NCI-H187 (cell line): ENCODE measurements around the gene KCNK10.
A peak's percentile ranks its signal among the peaks of the same experiment; 100 is the strongest.

ENCODE experiments used
- DNase-seq, 2 experiments: peaks; one replicate each; lab custom pipeline; 2025; lab: John Stamatoyannopoulos, UW

The KCNK10 gene

DNA sequence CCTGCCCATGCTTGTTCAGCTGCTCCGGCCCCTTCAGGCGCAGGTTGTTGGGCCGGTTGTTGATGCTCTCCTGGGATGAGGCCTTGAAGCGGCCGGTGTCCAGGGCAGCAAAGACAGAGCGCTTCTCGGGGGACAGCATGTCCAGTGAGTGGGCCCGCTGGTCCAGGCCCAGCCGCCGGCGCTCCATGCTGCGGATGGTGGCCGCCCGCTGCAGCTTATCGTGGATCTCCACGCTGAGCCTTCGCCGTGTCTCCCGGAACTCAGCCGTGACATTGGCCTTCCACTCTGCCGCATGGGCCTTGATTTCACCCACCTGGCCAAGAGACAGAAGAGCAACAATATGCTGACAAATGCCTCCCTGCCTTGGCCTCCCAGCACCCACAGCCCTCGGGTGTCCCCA is 137.2 kb downstream of the KCNK10 start:
- DNase-seq: no peak

DNA sequence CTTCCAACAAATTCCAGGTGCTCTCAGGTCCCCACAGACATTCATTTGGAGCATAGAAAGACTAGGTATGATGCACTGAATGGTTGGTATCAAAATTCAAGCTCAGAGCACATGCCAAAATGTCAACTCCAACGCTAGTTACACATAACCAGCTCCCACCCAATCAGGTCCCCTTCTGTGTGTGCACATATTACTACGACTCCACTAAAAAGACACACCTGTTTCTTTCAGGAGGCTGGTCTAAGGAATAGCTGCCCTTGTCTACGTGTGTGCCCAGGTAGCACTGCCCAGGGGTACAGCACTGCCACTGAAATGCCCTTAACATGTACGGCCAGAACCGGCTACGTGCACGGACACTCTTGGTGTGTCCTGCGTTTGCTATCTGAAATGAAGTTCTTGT is 138.1 kb downstream of the KCNK10 start:
- no peak for DNase-seq

DNA sequence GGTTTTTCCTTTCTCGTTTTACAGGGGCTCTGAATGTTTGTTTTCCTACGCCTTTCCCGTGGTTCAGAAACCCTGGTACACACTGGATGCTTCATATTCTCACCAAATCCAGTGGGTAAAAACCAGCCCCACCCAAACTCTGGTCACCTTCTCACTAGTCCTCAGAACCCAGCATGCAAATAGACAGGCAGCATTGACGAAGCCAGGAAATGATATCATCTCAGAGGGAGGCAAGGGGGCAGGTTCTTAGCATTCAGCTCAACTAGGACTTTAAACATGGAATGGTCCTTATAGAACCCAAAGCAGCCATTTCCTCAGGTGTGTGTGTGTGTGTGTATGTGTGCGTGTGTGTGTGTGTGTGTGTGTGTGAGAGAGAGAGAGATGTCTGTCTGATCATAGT is 142.0 kb downstream of the KCNK10 start:
- no peak for DNase-seq

DNA sequence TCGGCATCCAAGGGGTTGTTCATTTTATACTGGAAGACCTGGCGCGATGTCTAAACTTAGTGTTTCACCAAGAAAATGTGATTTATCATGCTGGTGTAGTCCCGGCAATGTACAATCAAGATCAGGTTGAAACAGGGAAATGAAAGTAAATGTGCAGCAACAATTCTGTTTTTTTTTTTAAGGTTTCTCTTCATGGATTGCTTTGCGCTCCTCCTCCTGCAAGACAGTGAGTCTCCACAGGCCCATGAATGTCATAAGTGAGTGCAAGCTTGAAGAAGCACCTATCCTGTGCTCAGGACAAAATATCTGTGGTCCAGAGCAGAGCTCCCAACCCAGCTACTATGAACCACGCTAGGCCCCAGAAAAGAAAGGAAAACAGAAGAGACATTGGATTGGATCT is 143.4 kb downstream of the KCNK10 start:
- DNase-seq: no peak

DNA sequence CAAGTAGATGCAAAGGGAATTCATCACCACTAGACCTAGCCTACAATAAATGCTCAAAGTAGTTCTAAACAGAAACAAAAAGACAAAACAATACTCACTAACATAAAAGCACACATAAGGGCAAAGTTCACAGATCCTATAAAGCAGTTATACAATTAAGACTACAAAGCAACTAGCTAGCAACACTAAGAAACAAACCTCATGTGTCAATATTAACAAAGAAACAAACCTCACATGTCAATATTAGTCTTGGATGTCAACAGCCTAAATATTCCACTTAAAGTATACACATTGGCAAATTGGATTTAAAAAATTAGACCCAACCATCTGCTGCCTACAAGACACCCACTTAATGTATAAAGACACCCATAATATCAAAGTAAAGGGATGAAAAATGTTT is 152.7 kb downstream of the KCNK10 start:
- DNase-seq: no peak

DNA sequence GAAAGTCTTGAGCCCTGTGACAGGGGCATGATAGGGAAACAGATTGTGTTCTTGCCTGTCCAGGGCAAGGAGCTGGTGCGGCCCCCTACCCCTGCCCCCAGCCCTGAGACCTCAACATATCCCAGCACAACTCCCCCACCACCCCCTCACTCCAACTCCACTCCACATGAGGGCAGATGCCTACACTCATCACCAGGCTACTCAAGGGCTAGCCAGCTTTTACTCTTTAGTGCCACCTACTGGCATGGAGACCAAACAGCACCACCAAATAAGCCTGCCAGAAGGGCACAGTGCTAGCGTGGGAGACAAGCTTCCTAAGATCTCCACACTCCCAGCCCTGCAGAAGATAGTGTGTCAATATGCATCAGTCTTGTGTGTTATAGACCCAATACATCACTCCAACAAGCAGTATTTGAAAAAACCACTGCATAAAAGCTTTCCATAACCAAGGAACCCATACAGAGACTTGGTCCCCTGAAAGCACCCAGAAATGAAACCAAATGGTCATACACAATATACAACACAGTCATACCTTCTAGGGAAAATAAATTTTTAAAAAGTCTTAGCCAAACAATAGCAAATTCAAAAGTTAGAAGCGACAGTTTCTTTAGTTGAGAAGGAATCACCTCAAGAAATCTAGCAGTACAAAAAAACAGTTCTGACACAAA is 154.4 kb downstream of the KCNK10 start:
- peak in 1 of 2 experiments; percentile 2 for DNase-seq

DNA sequence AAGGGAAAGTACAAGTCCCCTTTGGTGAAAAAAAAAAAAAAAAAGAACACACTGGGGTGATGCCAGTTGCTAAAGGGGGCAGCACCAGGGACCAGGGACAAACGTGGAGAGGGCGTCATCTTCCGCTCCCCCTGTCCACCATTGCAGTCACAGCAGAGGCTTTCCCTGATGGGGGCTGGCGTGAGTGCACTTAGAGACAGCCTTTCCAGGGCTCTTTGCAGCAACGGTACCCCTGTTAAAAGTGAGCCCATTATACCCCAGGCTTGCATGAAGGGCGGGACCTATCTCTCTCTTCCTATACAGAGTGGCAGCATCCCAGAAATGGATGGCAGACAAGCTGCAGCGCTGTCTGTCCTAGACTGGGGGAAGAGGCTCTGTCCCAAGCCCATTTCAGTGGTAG is 155.0 kb downstream of the KCNK10 start:
- no peak for DNase-seq

DNA sequence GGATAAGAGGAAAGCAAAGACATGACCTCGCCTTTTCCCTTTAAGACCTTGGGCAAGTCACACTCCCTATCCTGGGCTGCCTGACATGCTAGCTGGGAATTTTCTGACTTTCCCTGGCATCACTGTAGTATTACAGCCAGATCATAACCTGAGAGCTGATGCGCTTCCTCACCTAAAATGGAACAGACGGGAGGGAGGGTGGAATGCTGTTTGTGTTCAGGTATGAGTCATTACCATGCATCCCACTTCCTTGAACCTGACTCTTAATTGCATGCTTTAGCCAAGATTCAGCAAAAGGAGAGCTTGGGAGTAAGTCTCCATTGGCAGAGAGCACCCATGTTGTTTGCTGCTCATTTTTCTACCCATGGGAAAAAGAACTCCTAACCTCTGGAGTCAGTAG is 156.5 kb downstream of the KCNK10 start:
- DNase-seq: no peak

DNA sequence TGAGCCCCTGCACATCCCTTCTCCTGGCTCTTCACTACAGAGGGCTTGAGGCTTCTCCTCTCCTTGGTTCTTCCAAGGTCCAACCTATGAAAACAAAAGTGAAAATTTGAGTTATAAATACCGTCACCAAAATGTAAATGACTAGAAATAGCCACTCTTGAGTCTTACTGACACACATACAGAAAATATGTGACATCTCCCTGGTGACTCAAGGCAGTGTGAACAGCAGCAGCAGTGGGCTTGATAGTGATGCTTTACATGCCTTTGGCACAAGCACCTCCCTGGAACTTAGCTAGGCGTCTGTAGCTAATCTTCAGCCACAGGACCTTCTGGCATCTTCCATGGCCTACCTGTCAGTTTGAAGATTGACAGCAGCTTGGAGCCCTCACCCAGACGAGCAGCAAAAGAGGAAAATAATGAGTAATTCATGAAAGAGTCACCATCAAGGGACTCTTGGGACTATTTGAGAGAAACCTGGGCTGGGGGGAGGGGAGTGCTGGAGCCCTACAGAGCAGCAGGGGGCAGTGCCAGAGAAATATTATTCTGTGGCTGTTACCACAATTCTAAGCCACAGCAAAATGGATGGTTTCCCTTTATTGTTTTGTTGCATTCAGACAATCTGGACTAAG is 158.0 kb downstream of the KCNK10 start:
- no peak for DNase-seq

DNA sequence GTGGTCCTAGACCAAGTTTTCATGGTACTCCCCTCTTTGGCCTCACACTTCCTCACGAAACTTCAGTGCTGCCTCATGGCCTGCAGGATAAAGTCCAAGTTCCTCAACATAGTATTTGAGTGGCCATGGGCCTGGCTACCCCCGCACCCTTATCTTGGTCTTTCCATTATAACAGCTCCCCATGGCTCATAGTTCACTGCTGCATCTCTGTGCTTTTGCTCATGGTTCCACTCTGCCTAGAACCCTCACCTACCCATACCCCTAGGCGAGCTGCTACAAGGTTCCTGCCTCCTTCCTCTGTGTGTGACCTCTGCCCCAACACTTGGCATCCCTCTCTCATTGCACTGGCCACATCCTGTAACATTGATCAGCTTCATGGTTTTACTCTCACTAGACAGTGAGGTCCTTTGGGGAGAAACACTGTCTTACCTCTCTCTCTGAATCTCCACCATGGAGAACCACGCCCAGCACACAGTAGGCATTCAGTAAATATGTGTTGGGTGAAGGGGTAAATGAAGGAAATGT is 159.3 kb downstream of the KCNK10 start:
- no peak for DNase-seq

DNA sequence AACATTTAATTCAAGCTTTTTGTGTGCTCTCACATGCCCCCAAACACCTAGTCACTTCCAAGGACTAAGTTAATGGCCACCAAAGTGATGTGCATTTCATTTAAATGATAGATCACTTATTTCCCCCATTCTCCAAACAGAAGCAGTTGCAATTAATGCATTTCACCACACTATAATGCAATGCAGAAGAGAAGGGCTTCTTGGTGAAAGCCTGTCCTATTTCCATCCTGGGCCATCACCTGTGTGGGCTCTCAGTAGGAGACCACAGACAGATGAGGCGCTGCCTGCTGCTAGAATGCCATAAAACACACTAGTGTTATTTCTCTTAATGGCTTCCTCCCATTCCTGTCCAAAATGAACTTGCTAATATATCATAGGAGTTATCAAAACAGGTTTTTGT is 166.9 kb downstream of the KCNK10 start:
- no peak for DNase-seq

DNA sequence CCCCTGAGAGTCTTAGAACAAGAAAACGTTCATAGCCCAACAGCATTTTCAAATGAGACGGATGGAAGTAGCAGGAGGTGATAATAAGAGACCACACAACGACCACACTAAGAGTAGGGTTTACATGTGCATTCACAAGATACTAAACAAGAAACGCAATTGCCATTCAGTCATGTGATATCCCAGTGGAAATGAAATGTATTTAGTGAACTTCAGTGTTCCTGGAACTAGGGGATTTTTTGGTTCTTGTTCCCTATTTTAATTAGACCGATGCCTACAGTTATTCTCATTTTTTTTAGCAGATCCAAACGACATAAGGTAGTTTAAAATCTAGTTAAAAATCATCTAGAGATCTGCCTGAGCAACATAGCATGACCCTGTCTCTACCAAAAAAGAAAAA is 168.1 kb downstream of the KCNK10 start:
- no peak for DNase-seq

DNA sequence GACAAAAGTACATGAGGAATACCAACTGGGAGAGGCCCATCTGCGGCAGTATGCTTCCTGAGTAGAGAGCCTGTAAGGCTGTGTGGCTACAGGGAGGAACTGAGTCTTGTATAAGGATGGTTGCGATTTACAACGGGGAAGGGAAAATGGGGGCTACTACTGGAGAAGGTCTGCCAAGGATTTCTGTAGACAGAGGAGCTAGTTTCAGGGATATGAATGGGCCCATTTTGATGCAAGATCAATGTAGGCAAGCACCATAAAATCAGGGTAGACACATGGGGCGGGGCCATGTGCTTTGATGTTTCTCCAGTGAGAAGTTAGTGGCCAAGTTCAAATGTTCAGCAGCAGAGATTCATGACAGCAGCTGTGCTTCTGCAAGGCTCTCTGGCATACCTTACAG is 168.7 kb downstream of the KCNK10 start:
- DNase-seq: no peak

DNA sequence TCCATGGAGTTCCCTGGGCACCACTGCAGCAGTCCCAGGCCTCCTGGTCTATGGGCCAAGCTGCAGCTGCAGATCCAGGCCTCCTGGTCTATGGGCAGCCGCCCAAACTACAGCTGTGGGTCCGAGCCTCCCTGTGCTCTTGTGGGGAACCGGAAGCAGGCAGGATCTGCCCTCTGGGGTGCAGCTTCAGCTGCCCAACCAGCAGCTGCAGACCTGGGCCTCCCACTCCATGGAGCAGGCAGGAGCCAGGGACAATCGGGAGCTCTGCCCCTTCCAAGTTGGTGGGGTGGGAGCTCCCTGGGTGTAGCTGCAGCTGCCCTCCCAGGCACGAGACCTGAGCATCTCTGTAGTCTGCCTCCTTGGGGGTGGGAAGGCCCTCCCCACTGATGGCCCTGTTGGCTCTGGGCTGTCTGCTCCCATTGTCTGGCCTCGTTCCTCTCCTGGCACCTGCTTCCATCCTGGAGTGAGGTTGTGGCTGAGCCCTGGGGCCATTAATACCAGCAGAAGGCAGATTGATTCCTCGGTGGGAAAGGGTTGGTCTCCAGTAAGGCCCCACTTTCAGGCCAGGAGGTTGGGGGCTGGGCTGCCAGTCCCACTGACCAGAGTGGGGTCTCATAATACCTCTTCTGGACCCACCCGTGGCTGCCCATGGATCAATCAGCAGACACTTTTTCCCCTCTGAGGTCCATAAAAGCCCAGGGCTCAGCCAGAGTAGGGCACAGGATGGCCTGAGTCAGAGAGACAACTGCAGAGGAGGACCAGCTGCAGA is 176.0 kb downstream of the KCNK10 start:
- no peak for DNase-seq

DNA sequence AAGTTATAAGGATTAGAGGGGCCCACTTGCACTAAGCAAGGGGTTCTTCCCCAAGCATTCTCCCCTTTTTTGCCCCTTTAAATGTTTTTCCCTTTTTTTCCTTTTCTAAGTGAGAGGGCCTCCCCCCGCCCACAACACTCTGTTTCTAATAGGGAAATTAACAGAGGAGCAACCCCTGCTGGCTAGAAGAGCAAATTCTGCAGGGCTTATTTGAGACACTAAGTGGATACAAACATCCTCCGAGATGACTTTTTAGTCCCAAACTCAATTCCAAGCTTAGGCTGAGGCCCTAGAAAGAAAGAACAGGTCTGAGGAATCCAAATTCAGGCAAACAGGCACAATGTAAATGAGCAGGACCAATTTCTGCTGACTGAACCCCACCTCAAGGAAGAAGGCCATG is 179.3 kb downstream of the KCNK10 start:
- no peak for DNase-seq

DNA sequence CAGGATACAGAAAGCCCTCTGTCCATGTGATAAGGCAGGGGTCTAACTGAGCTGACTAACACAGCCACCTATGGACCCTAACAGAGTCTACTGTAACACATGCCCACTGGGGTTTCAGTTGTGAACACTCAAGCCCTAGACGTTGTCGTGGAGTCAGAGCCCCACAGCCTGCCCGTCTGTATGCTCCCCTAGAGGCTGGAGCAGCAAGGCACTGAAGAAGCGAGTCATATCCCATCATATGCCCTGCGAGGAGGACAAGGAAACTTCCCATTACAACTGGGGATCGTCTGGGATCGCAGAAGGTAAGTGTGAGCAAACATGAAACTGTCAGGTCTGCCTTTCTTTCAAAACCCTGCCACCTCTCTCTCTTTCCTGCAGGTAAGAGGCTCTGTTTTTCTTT is 180.1 kb downstream of the KCNK10 start:
- no peak for DNase-seq

DNA sequence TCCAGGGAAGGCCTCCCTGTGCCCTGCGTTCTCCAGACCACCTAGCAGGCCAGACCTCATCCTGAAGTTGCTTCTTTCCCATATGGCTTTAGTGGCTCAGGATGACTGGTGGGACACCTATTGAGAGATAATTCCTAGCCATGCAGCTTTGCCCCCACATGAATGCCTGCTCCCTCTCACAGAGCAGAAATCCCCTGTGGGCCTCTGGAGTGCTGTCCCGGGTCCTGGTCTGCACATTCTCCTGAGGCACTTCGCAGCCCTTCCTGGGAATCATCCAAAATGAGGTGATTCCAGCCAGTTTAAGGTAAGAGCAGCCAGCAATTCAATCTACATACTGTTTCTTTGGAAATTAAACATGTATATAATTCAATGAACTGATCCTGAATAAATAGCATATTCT is 182.2 kb downstream of the KCNK10 start:
- DNase-seq: no peak

DNA sequence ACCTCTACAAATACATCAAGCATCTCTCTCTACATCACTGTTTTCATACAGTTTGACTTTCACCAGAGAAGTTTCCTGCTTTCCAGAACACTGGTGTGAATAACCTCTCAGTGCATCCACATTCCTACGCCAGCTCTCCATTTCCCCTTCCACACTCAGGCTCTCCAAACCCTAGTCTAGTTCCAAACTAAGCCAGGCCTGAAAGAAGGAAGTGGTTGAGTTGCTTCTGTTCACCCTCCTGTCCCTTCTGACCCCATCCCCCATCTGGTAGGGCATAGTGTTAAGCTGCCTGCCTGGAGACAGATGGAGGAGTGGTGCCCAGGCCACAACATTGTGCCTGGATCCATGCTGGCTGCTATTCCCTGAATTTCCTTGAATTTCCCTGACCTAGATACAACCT is 185.7 kb downstream of the KCNK10 start:
- DNase-seq: no peak
